SK-N-MC (cell line): ENCODE data around the gene TBC1D22A.

Experiments
- DNase-seq: peaks from one replicate; pipeline ENCODE4 v3.0.0-alpha.2; 2011; ENCODE audit warnings: low read depth, low spot score
- H3K27ac ChIP-seq: fragments of 200-600 bp; sonication (generic); 2 replicates; pipeline ENCODE4 v1.5.1; 2016; ENCODE audit warnings: mixed run types
- H3K36me3 ChIP-seq: fragments of 200-600 bp; sonication (generic); 2 replicates; pipeline ENCODE4 v1.6.1; 2017; ENCODE audit warnings: antibody characterized with exemption, low read length, mixed read lengths; ENCODE audit not compliant: insufficient read depth
- H3K4me3 ChIP-seq: fragments of 200-600 bp; sonication (generic); 2 replicates; pipeline ENCODE4 v1.5.1; 2016
- H3K9ac ChIP-seq: fragments of 200-600 bp; sonication (generic); 2 replicates; pipeline ENCODE4 v1.8.0; 2017; ENCODE audit warnings: mixed run types, mixed read lengths; ENCODE audit not compliant: insufficient read length
- H3K9me3 ChIP-seq: fragments of 200-600 bp; sonication (generic); 2 replicates; pipeline ENCODE4 v1.6.1; 2017; ENCODE audit warnings: low read depth, mild to moderate bottlenecking, antibody characterized with exemption, low read length, moderate library complexity, mixed read lengths
- EZH2 ChIP-seq: fragments of 200-600 bp; sonication (generic); IDR thresholded peaks from one replicate; pipeline ENCODE4 v1.6.1; 2017; ENCODE audit warnings: antibody characterized with exemption
- FOXP2 ChIP-seq: optimal IDR thresholded peaks from 2 replicates; pipeline ENCODE3; 2011; ENCODE audit warnings: mild to moderate bottlenecking, moderate library complexity; ENCODE audit not compliant: insufficient read depth; ENCODE audit errors: extremely low read length, control extremely low read depth
- POLR2AphosphoS5 ChIP-seq: IDR thresholded peaks from 2 replicates; pipeline ENCODE4 v1.6.1; 2012; ENCODE audit warnings: mild to moderate bottlenecking, low read depth, low read length, borderline replicate concordance

The TBC1D22A gene

GRCh38 chr22:47098121-47098520, 335.7 kb downstream of the TBC1D22A start:
- DNase-seq, result no peak
- Histone ChIP-seq H3K9me3 (peaks cover 5% of the 10 kb centered on the region; the same call in 1 of the 2 replicates), H3K27ac (no peak overlapping the region), H3K4me3 (no peak overlapping the region), H3K9ac (no peak overlapping the region), H3K36me3 (no peaks in the 10 kb centered on the region)
- TF ChIP-seq POLR2AphosphoS5 (no peak), EZH2 (no peak), FOXP2 (no peak)

GRCh38 chr22:47098554-47098953, 336.1 kb downstream of the TBC1D22A start:
- TF ChIP-seq FOXP2 (no peak), POLR2AphosphoS5 (no peak), EZH2 (no peak)
- DNase-seq, result no peak
- Histone ChIP-seq H3K27ac (no peak overlapping the region), H3K9me3 (peaks cover 5% of the 10 kb centered on the region; the same call in 1 of the 2 replicates), H3K4me3 (no peak overlapping the region), H3K36me3 (no peaks in the 10 kb centered on the region), H3K9ac (no peak overlapping the region)

GRCh38 chr22:47100019-47100418, 337.6 kb downstream of the TBC1D22A start:
- Histone ChIP-seq H3K9me3 (no peaks in the 10 kb centered on the region), H3K4me3 (no peak overlapping the region), H3K9ac (no peak overlapping the region), H3K36me3 (no peaks in the 10 kb centered on the region), H3K27ac (no peak overlapping the region)
- DNase-seq, result no peak
- no peak for TF ChIP-seq FOXP2
- no peak for TF ChIP-seq EZH2
- no peak for TF ChIP-seq POLR2AphosphoS5

GRCh38 chr22:47100646-47101200, 338.3 kb downstream of the TBC1D22A start:
- Histone ChIP-seq H3K9me3 (no peaks in the 10 kb centered on the region), H3K36me3 (no peaks in the 10 kb centered on the region), H3K27ac (no peak overlapping the region), H3K4me3 (no peak overlapping the region), H3K9ac (no peak overlapping the region)
- TF ChIP-seq EZH2 (no peak), FOXP2 (no peak), POLR2AphosphoS5 (no peak)
- no peak for DNase-seq

GRCh38 chr22:47101321-47101885, 339.0 kb downstream of the TBC1D22A start:
- Histone ChIP-seq H3K9ac (no peak overlapping the region), H3K4me3 (no peak overlapping the region), H3K27ac (no peak overlapping the region), H3K9me3 (no peaks in the 10 kb centered on the region), H3K36me3 (no peaks in the 10 kb centered on the region)
- DNase-seq, result no peak
- TF ChIP-seq POLR2AphosphoS5, result no peak
- no peak for TF ChIP-seq FOXP2
- TF ChIP-seq EZH2, result no peak

GRCh38 chr22:47102081-47102480, 339.6 kb downstream of the TBC1D22A start:
- H3K27ac ChIP-seq, result no peak overlapping the region
- no peak overlapping the region for H3K4me3 ChIP-seq
- no peaks in the 10 kb centered on the region for H3K36me3 ChIP-seq
- H3K9me3 ChIP-seq, result no peaks in the 10 kb centered on the region
- no peak for TF ChIP-seq FOXP2
- TF ChIP-seq POLR2AphosphoS5, result no peak
- TF ChIP-seq EZH2, result no peak
- H3K9ac ChIP-seq, result no peak overlapping the region
- no peak for DNase-seq

- H3K4me3 ChIP-seq, result no peak overlapping the region
- TF ChIP-seq FOXP2, result no peak
- TF ChIP-seq POLR2AphosphoS5, result no peak
- TF ChIP-seq EZH2, result no peak
- H3K9me3 ChIP-seq, result no peaks in the 10 kb centered on the region
- no peak for DNase-seq
- H3K27ac ChIP-seq, result no peak overlapping the region
- H3K36me3 ChIP-seq, result no peaks in the 10 kb centered on the region
- no peak overlapping the region for H3K9ac ChIP-seq
These were observed 340.2 kb downstream of the TBC1D22A start for GRCh38 chr22:47102648-47103047.

GRCh38 chr22:47105085-47105484, 342.6 kb downstream of the TBC1D22A start:
- no peak overlapping the region for H3K27ac ChIP-seq
- TF ChIP-seq POLR2AphosphoS5, result no peak
- H3K4me3 ChIP-seq, result no peak overlapping the region
- no peaks in the 10 kb centered on the region for H3K9me3 ChIP-seq
- DNase-seq, result no peak
- H3K9ac ChIP-seq, result no peak overlapping the region
- no peaks in the 10 kb centered on the region for H3K36me3 ChIP-seq

GRCh38 chr22:47106806-47107205, 344.4 kb downstream of the TBC1D22A start:
- Histone ChIP-seq H3K27ac (no peak overlapping the region), H3K9ac (no peak overlapping the region), H3K36me3 (no peaks in the 10 kb centered on the region), H3K9me3 (no peaks in the 10 kb centered on the region), H3K4me3 (no peak overlapping the region)
- no peak for DNase-seq
- TF ChIP-seq EZH2, result no peak
- TF ChIP-seq FOXP2, result no peak
- TF ChIP-seq POLR2AphosphoS5, result no peak
